OCI-LY1 (cell line): ENCODE results near the gene HOXD8.

Source experiments
- H2AFZ ChIP-seq: fragments of 200-600 bp; sonication (generic), shearing (Covaris generic); 2 replicates; pipeline ENCODE4 v1.6.0; 2014; ENCODE audit warnings: antibody characterized with exemption, mild to moderate bottlenecking, low read length
- H3F3A ChIP-seq: fragments of 200-600 bp; sonication (generic), shearing (Covaris generic); 2 replicates; pipeline ENCODE4 v1.6.0; 2014; ENCODE audit warnings: mild to moderate bottlenecking, antibody characterized with exemption, low read length, moderate library complexity; ENCODE audit not compliant: insufficient read depth
- H3K27ac ChIP-seq: fragments of 200-600 bp; sonication (generic); 2 replicates; pipeline ENCODE4 v1.5.1; 2014; ENCODE audit warnings: low read length, mixed run types, mild to moderate bottlenecking, low read depth; ENCODE audit not compliant: poor library complexity, severe bottlenecking
- H3K27me3 ChIP-seq: fragments of 200-600 bp; sonication (generic); 2 replicates; pipeline ENCODE4 v1.6.0; 2014; ENCODE audit warnings: antibody characterized with exemption, mild to moderate bottlenecking, low read length, moderate library complexity; ENCODE audit not compliant: insufficient read depth
- H3K36me3 ChIP-seq: fragments of 200-600 bp; sonication (generic); 2 replicates; pipeline ENCODE4 v1.6.1; 2014; ENCODE audit warnings: mild to moderate bottlenecking, antibody characterized with exemption, low read length, moderate library complexity, mixed read lengths; ENCODE audit not compliant: insufficient read depth
- H3K4me1 ChIP-seq: fragments of 200-600 bp; sonication (generic); 2 replicates; pipeline ENCODE4 v1.5.1; 2014; ENCODE audit warnings: mild to moderate bottlenecking, low read length, moderate library complexity; ENCODE audit not compliant: insufficient read depth, severe bottlenecking
- H3K4me2 ChIP-seq: fragments of 200-600 bp; sonication (generic), shearing (Covaris generic); 2 replicates; pipeline ENCODE4 v1.6.1; 2014; ENCODE audit warnings: low read length
- H3K4me3 ChIP-seq: fragments of 200-600 bp; sonication (generic); 2 replicates; pipeline ENCODE4 v1.5.1; 2014; ENCODE audit warnings: low read length, low read depth, mild to moderate bottlenecking, mixed read lengths; ENCODE audit not compliant: poor library complexity, severe bottlenecking
- H3K79me2 ChIP-seq: fragments of 200-600 bp; shearing (Covaris generic); 2 replicates; pipeline ENCODE4 v1.6.1; 2016; ENCODE audit warnings: mixed run types, low read length, mixed read lengths; ENCODE audit not compliant: insufficient read depth
- H3K9ac ChIP-seq: fragments of 200-600 bp; sonication (generic), shearing (Covaris generic); 2 replicates; pipeline ENCODE4 v1.6.1; 2014; ENCODE audit warnings: mild to moderate bottlenecking, low read length, mixed read lengths
- H3K9me2 ChIP-seq: fragments of 200-600 bp; sonication (generic), shearing (Covaris generic); 2 replicates; pipeline ENCODE4 v1.6.1; 2014; ENCODE audit warnings: low read depth, mild to moderate bottlenecking, low read length, mixed read lengths
- H3K9me3 ChIP-seq: fragments of 200-600 bp; shearing (Covaris generic); 2 replicates; pipeline ENCODE4 v1.6.1; 2014; ENCODE audit warnings: low read length, mixed read lengths
- H4K20me1 ChIP-seq: fragments of 200-600 bp; sonication (generic), shearing (Covaris generic); 2 replicates; pipeline ENCODE4 v1.6.0; 2016; ENCODE audit warnings: mild to moderate bottlenecking, low read length; ENCODE audit not compliant: insufficient read depth
- CTCF ChIP-seq: fragments of 200-600 bp; sonication (generic), shearing (Covaris generic); IDR thresholded peaks from 2 replicates; pipeline ENCODE4 v1.5.1; 2017; ENCODE audit warnings: mild to moderate bottlenecking, antibody characterized with exemption, low read length, moderate library complexity, mixed read lengths
- EZH2 ChIP-seq: fragments of 200-600 bp; sonication (generic), shearing (Covaris generic); IDR thresholded peaks from 2 replicates; pipeline ENCODE4 v1.8.0; 2017; ENCODE audit warnings: borderline replicate concordance, mixed run types, mild to moderate bottlenecking, antibody characterized with exemption, low read length, moderate library complexity, mixed read lengths

The HOXD8 gene

DNA sequence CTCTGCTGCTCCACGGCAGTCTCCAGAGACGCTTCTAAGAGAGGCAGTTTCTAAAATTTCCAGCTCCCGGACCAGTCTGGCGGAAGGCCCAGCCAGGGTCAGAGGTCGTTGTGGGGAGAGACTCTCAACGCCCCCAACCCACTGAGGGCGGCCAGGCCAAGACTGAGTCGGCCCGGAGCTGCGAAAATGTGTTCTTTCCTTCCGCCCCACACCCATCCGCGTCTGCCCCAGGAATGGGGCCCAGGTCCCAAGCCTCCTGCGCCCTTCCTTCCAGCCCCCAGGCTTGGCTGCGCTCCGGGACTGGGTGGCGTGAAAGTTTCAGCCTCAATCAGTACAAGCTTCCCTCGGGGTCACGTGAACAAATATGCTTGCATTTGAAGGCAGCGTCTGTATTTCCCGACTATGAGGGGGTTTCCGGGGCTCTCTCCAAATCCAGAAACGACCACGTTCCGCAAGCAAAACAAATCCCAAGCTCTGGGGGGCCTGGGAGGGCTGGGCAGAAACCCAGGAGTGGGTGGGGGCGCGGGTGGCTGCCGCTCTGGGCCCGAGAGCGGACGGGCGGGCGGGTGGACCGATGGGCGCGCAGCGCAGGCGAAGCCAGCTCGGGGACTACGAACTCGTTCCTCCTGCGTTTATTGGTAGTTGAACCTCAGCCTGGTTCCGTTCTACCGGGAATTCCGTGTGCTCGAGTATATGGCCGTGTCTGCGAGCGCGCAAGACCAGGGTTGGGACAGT is 30.9 kb downstream of the HOXD8 start:
- H2AFZ ChIP-seq = no peak overlapping the region
- H3K9ac ChIP-seq = no peak overlapping the region
- H3K79me2 ChIP-seq = no peaks in the 10 kb centered on the region
- no peaks in the 10 kb centered on the region for H3K9me2 ChIP-seq
- no peaks in the 10 kb centered on the region for H4K20me1 ChIP-seq
- no peak overlapping the region for H3K4me2 ChIP-seq
- no peak overlapping the region for H3K4me3 ChIP-seq
- H3K27ac ChIP-seq = no peak overlapping the region
- H3K27me3 ChIP-seq = peaks cover 5% of the 10 kb centered on the region; the same call in 1 of the 2 replicates
- H3K4me1 ChIP-seq = no peaks in the 10 kb centered on the region
- no peaks in the 10 kb centered on the region for H3K36me3 ChIP-seq
- H3F3A ChIP-seq = no peaks in the 10 kb centered on the region
- H3K9me3 ChIP-seq = no peaks in the 10 kb centered on the region
- TF ChIP-seq EZH2 = no peak
- TF ChIP-seq CTCF = no peak

- Histone ChIP-seq H3K9ac (no peak overlapping the region), H3K27me3 (peaks cover 5% of the 10 kb centered on the region; the same call in 1 of the 2 replicates), H2AFZ (no peak overlapping the region), H3K9me2 (no peaks in the 10 kb centered on the region), H3F3A (no peaks in the 10 kb centered on the region), H3K9me3 (no peaks in the 10 kb centered on the region), H3K4me1 (no peaks in the 10 kb centered on the region), H3K4me2 (no peak overlapping the region), H3K27ac (no peak overlapping the region), H3K36me3 (no peaks in the 10 kb centered on the region), H4K20me1 (no peaks in the 10 kb centered on the region), H3K79me2 (no peaks in the 10 kb centered on the region), H3K4me3 (no peak overlapping the region)
- TF ChIP-seq CTCF = no peak
- TF ChIP-seq EZH2 = no peak
Observed at GRCh38 chr2:176160986-176161824, 31.7 kb downstream of the HOXD8 start.

GRCh38 chr2:176161825-176162626 is 32.5 kb downstream of the HOXD8 start:
- H3K27ac ChIP-seq = no peak overlapping the region
- no peaks in the 10 kb centered on the region for H3K4me1 ChIP-seq
- H3K9ac ChIP-seq = no peak overlapping the region
- no peak overlapping the region for H3K4me2 ChIP-seq
- no peak overlapping the region for H2AFZ ChIP-seq
- H3K9me3 ChIP-seq = no peaks in the 10 kb centered on the region
- H3K36me3 ChIP-seq = no peaks in the 10 kb centered on the region
- peaks cover 5% of the 10 kb centered on the region; the same call in 1 of the 2 replicates for H3K27me3 ChIP-seq
- no peaks in the 10 kb centered on the region for H3K9me2 ChIP-seq
- no peaks in the 10 kb centered on the region for H4K20me1 ChIP-seq
- no peak for TF ChIP-seq CTCF
- no peak for TF ChIP-seq EZH2
- no peaks in the 10 kb centered on the region for H3K79me2 ChIP-seq
- no peak overlapping the region for H3K4me3 ChIP-seq
- no peaks in the 10 kb centered on the region for H3F3A ChIP-seq
